ENCODE measurements around the gene CCDC33. TPM values are rescaled to one million over a fixed set of nuclear protein-coding genes. Genes with fewer than 3 reads are reported as not detected.
A peak's percentile ranks its signal among the peaks of the same experiment; 100 is the strongest.

Gene CCDC33
- total RNA-seq, 1 experiment from 2014 or later, result not detected

DNA sequence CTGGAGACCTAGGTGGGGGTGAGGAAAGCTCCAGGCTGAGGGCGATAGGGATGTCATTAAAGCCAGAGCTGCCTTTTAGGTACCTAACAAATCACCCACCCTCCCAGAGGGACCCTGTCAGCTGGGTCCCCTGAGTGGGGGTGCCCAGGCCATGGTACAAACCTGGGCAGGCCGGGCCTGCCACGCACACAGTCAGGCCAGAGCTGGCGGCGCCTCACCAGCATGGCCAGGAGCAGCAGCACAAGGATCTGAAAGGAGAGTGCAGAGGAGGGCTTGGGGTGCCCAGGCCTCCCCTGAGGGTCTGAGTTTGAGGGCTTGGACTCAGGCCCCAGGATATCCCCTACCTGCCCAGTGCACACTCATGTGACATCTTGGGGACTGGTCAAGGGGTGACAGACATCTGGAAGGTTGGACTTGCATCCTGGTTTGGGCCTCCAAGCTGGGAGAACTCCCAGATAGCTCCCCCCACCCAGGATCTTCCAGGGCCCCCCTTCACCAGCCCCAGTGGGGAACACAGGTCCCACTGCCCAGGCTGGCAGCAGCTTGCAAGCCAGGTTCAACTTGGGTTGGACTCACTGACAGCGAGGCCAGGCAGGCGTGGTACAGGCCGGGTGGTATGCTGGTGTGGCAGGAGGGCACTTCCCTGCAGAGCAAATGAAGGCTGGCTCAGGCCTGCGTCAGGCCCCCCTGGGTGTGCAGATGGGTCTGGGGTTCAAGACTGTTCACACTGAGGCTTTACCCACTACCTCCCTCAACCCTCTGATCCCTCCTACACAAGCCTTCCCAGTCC, 38.8 kb upstream of the CCDC33 start:
- no peak overlapping the region for H3K4me3 ChIP-seq (ENCODE audit: low read depth in 2 of 2, low read length in 2 of 2)
- TF ChIP-seq, protein P1, sequence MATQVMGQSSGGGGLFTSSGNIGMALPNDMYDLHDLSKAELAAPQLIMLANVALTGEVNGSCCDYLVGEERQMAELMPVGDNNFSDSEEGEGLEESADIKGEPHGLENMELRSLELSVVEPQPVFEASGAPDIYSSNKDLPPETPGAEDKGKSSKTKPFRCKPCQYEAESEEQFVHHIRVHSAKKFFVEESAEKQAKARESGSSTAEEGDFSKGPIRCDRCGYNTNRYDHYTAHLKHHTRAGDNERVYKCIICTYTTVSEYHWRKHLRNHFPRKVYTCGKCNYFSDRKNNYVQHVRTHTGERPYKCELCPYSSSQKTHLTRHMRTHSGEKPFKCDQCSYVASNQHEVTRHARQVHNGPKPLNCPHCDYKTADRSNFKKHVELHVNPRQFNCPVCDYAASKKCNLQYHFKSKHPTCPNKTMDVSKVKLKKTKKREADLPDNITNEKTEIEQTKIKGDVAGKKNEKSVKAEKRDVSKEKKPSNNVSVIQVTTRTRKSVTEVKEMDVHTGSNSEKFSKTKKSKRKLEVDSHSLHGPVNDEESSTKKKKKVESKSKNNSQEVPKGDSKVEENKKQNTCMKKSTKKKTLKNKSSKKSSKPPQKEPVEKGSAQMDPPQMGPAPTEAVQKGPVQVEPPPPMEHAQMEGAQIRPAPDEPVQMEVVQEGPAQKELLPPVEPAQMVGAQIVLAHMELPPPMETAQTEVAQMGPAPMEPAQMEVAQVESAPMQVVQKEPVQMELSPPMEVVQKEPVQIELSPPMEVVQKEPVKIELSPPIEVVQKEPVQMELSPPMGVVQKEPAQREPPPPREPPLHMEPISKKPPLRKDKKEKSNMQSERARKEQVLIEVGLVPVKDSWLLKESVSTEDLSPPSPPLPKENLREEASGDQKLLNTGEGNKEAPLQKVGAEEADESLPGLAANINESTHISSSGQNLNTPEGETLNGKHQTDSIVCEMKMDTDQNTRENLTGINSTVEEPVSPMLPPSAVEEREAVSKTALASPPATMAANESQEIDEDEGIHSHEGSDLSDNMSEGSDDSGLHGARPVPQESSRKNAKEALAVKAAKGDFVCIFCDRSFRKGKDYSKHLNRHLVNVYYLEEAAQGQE (IDR thresholded peaks at IDR 0.05; ENCODE audit: insufficient read depth in 1 of 2, low read depth in 2 of 2, low read length in 1 of 2), result no peak
- TF ChIP-seq SIN3A (IDR thresholded peaks at IDR 0.05; ENCODE audit: borderline replicate concordance, insufficient read depth, low read depth, low read length) (no peak), TCF7L2 (IDR thresholded peaks at IDR 0.05; ENCODE audit: low read depth, low read length) (no peak), POLR2AphosphoS5 (IDR thresholded peaks at IDR 0.05; ENCODE audit: low read depth, low read length) (no peak)
- TF ChIP-seq, protein P2, sequence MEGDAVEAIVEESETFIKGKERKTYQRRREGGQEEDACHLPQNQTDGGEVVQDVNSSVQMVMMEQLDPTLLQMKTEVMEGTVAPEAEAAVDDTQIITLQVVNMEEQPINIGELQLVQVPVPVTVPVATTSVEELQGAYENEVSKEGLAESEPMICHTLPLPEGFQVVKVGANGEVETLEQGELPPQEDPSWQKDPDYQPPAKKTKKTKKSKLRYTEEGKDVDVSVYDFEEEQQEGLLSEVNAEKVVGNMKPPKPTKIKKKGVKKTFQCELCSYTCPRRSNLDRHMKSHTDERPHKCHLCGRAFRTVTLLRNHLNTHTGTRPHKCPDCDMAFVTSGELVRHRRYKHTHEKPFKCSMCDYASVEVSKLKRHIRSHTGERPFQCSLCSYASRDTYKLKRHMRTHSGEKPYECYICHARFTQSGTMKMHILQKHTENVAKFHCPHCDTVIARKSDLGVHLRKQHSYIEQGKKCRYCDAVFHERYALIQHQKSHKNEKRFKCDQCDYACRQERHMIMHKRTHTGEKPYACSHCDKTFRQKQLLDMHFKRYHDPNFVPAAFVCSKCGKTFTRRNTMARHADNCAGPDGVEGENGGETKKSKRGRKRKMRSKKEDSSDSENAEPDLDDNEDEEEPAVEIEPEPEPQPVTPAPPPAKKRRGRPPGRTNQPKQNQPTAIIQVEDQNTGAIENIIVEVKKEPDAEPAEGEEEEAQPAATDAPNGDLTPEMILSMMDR (IDR thresholded peaks at IDR 0.05), result no peak
- no peaks in the 10 kb centered on the region for H3K36me3 ChIP-seq (ENCODE audit: control insufficient read depth, insufficient read depth, low read length)
- ATAC-seq (no peak), DNase-seq (ENCODE audit: low read depth, low spot score) (no peak)
- H3K27ac ChIP-seq (ENCODE audit: low read length), result no peak overlapping the region
- intact Hi-C loops (cut with micrococcal nuclease; ENCODE audit: unreplicated experiment) (loop anchor here (5.0 kb wide), 1 partner anchor 105 kb away; no protein-coding TSS in a partner anchor), in situ Hi-C loops (cut with HindIII; ENCODE audit: low pct_unique_long_range_greater_than_20kb, low sequenced_read_pairs) (no loop called here)
- no peaks in the 10 kb centered on the region for H3K27me3 ChIP-seq (ENCODE audit: control insufficient read depth, insufficient read depth, low read length)
- peaks cover 25% of the 10 kb centered on the region for H3K4me1 ChIP-seq (ENCODE audit: control insufficient read depth, insufficient read depth, low read length)
- no peaks in the 10 kb centered on the region for H3K9me3 ChIP-seq (ENCODE audit: control insufficient read depth, insufficient read depth, low read depth, low read length)
- CTCF ChIA-PET, result no interaction called here
- POLR2A ChIA-PET, result no interaction called here
- BruUV-seq (replicated peaks), result no TSS peak

DNA sequence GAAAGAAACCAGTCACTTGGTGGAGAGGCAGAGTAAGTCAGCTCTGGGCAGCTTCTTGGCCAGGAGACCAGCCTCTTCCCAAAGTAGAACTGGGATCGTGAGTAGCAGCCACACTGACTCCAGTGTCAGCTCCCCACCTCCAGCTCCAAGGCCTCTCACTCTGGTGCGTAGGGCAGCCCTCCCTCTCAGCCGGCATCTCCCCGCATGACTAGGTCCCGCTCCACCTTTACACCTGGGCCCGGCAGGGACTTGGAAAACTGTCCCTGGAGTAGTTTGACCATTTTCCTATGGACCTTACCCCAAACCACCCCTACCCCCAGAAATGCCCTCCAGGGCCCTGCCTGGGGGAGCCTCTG, 36.9 kb upstream of the CCDC33 start:
- ChIA-PET CTCF (no interaction called here), POLR2A (interaction anchor here (0.6 kb wide), 1 partner anchor 354 kb away, joined by 3 read pairs; no protein-coding TSS in a partner anchor)
- TF ChIP-seq, protein P1 (IDR thresholded peaks at IDR 0.05; ENCODE audit: insufficient read depth in 1 of 2, low read depth in 2 of 2, low read length in 1 of 2), result no peak
- TF ChIP-seq TCF7L2 (IDR thresholded peaks at IDR 0.05; ENCODE audit: low read depth, low read length), result no peak
- no peak for TF ChIP-seq SIN3A (IDR thresholded peaks at IDR 0.05; ENCODE audit: borderline replicate concordance, insufficient read depth, low read depth, low read length)
- TF ChIP-seq, protein P2 (IDR thresholded peaks at IDR 0.05), result no peak
- TF ChIP-seq POLR2AphosphoS5 (IDR thresholded peaks at IDR 0.05; ENCODE audit: low read depth, low read length), result no peak
- Histone ChIP-seq H3K4me3 (ENCODE audit: low read depth in 2 of 2, low read length in 2 of 2) (no peak overlapping the region), H3K27ac (ENCODE audit: low read length) (peak overlapping the region; percentile 76), H3K4me1 (ENCODE audit: control insufficient read depth, insufficient read depth, low read length) (peaks cover 38% of the 10 kb centered on the region), H3K9me3 (ENCODE audit: control insufficient read depth, insufficient read depth, low read depth, low read length) (no peaks in the 10 kb centered on the region), H3K36me3 (ENCODE audit: control insufficient read depth, insufficient read depth, low read length) (no peaks in the 10 kb centered on the region), H3K27me3 (ENCODE audit: control insufficient read depth, insufficient read depth, low read length) (no peaks in the 10 kb centered on the region)
- no peak for ATAC-seq
- BruUV-seq (replicated peaks), result no TSS peak
- DNase-seq (ENCODE audit: low read depth, low spot score), result no peak
- intact Hi-C loops (cut with micrococcal nuclease; ENCODE audit: unreplicated experiment), result loop anchor here (5.0 kb wide), 1 partner anchor 103 kb away; no protein-coding TSS in a partner anchor
- in situ Hi-C loops (cut with HindIII; ENCODE audit: low pct_unique_long_range_greater_than_20kb, low sequenced_read_pairs), result no loop called here

All from Panc1 (cell line).